Astrocyte of the cerebellum (primary cell): ENCODE measurements around the gene SLC25A26.

Experiments
- DNase-seq: peaks from one replicate; pipeline ENCODE4 v3.0.0-alpha.2; 2011; ENCODE audit warnings: low read depth
- H3K4me3 ChIP-seq: 2 replicates; pipeline ENCODE4 v1.5.1; 2011; ENCODE audit warnings: mild to moderate bottlenecking, low read depth, low read length, moderate library complexity
- in situ Hi-C: cut with HindIII; loops from 2 replicates; pipeline ENCODE4 v1.10.0; 2017; ENCODE audit warnings: low sequenced_read_pairs
- TF ChIP-seq, protein P1 (sequence below): IDR thresholded peaks from 2 replicates; pipeline ENCODE4 v1.5.1; 2012; ENCODE audit warnings: low read length, low read depth, moderate library complexity, mild to moderate bottlenecking; ENCODE audit errors: missing control alignments

SLC25A26 gene

DNA sequence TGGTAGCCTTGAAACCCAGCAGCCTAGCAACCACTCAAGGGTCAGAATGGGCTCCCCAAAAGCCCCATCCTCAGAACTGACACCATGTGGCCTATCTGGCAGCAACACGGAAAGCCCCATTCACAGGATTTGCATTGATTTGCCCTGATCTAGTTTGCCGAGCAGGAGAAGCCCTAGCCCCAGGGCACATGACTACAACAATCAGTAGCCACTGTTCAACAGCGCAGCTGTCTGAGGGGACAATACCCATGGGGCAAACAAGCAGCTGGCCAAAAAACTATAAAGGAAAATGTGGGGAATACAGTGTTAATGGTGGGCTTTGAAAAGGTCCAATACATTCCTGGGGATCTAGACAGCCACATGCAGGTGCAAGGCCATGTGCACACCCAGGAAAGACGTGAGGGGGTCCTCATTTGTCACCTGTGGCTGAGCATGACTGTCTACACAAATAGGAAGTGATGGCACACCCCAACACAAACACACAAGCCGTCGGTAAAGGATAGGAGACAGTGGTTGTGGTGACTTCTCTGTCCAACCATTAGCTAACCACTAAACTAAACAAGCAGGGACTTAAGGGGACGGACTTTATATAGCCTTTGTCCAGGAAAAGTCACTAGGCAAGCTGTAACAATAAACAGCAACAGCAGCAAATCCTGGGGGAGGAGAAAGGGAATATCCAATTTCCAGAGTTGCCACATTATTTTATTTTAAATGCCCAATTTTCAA lies 166.3 kb downstream of the SLC25A26 start:
- H3K4me3 ChIP-seq, result no peak overlapping the region
- in situ Hi-C loops, result no loop called here
- no peak for DNase-seq
- TF ChIP-seq, protein P1, sequence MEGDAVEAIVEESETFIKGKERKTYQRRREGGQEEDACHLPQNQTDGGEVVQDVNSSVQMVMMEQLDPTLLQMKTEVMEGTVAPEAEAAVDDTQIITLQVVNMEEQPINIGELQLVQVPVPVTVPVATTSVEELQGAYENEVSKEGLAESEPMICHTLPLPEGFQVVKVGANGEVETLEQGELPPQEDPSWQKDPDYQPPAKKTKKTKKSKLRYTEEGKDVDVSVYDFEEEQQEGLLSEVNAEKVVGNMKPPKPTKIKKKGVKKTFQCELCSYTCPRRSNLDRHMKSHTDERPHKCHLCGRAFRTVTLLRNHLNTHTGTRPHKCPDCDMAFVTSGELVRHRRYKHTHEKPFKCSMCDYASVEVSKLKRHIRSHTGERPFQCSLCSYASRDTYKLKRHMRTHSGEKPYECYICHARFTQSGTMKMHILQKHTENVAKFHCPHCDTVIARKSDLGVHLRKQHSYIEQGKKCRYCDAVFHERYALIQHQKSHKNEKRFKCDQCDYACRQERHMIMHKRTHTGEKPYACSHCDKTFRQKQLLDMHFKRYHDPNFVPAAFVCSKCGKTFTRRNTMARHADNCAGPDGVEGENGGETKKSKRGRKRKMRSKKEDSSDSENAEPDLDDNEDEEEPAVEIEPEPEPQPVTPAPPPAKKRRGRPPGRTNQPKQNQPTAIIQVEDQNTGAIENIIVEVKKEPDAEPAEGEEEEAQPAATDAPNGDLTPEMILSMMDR, result no peak

DNA sequence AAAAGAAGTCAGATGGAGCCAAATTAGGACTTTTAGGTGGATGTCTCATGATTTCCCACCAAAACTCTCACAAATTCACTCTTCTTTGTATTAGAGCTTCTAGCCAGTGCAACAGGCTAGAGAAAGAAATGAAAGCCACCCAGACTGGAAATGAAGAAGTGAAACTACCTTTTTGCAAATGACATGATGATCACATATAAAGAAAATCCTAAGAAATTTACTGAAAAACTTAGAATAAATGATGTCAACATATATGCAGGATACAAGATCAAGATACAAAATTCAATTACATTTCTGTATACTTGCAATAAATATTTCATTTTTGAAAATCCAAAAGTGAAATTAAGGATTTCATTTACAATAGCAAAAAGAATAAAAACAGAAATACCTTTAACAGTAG lies 169.2 kb downstream of the SLC25A26 start:
- TF ChIP-seq, protein P1, result no peak
- in situ Hi-C loops, result loop anchor here (5.0 kb wide), 1 partner anchor 97 kb away; no protein-coding TSS in a partner anchor
- no peak for DNase-seq
- H3K4me3 ChIP-seq, result no peak overlapping the region

- no peak overlapping the region for H3K4me3 ChIP-seq
- no peak for DNase-seq
- TF ChIP-seq, protein P1, result no peak
- in situ Hi-C loops, result loop anchor here (5.0 kb wide), 1 partner anchor 95 kb away; no protein-coding TSS in a partner anchor
Observed at GRCh38 chr3:66392512-66392911, 171.7 kb downstream of the SLC25A26 start.

GRCh38 chr3:66392966-66393332 lies 172.1 kb downstream of the SLC25A26 start:
- TF ChIP-seq, protein P1, result no peak
- no peak for DNase-seq
- H3K4me3 ChIP-seq, result no peak overlapping the region
- in situ Hi-C loops, result loop anchor here (5.0 kb wide), 1 partner anchor 94 kb away; no protein-coding TSS in a partner anchor

GRCh38 chr3:66393333-66394005 lies 172.7 kb downstream of the SLC25A26 start:
- in situ Hi-C loops, result loop anchor here (5.0 kb wide), 1 partner anchor 94 kb away; no protein-coding TSS in a partner anchor
- DNase-seq, result peak; percentile 50
- TF ChIP-seq, protein P1, result no peak
- H3K4me3 ChIP-seq, result no peak overlapping the region

DNA sequence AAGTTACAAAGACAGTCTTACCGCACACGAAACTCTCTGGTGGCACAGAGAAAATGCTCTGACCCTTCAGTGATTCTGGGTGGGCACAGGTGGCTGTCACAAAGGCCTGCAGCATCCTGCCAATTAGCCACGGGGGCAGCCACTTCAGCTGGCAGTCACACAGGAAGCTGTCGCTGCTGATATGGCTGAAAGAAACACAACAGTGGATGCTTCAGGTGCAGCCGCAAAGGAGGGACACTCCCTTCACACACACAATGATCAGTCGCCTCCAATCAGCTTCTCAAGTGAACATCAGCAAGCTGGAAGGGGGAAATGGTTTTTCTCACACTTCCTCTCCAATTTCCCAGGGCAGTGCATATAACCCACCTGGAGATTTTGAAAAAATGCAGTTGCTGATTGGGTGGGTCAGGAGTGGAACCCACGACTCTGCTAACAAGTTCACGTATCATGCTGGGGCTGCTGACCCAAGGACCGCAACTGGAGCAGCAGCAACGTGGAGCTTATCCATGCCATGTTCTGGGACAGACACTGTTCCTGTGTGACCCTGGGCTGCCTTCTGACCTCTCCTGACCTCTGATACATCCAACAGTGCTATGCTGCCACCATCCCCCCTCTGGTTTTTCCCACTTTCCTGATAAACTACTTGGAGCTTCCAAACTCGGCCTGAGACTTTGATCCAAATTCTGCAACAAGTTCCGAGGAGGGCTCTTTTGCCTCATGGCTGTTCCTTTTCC lies 173.4 kb downstream of the SLC25A26 start:
- TF ChIP-seq, protein P1, result no peak
- no peak for DNase-seq
- no peak overlapping the region for H3K4me3 ChIP-seq
- in situ Hi-C loops, result loop anchor here (5.0 kb wide), 1 partner anchor 93 kb away; no protein-coding TSS in a partner anchor
